RPMI7951 (cell line): ENCODE results near the gene IGSF21. TPM values are rescaled to one million over a fixed set of nuclear protein-coding genes. Genes with fewer than 3 reads are reported as not detected.
A peak's percentile ranks its signal among the peaks of the same experiment; 100 is the strongest.

Experiments
- DNase-seq: peaks from one replicate; pipeline ENCODE4 v3.0.0-alpha.2; 2012; ENCODE audit warnings: low read depth
- total RNA-seq: library from RNA; depleted of rRNA; stranded (reverse); fragments of >200 nt; shearing (Covaris generic); gene quantifications from 2 replicates; pipeline ENCODE4 v1.2.3, GENCODE V29; 2014

Gene IGSF21
- total RNA-seq, 1 experiment from 2014 or later = not detected

GRCh38 chr1:18294437-18295176 is 187.0 kb downstream of the IGSF21 start:
- no peak for DNase-seq

GRCh38 chr1:18297896-18298648 is 190.5 kb downstream of the IGSF21 start:
- DNase-seq = no peak

- DNase-seq = peak; percentile 9
These were observed 192.1 kb downstream of the IGSF21 start for GRCh38 chr1:18299441-18300338.

GRCh38 chr1:18300376-18300775 is 192.8 kb downstream of the IGSF21 start:
- DNase-seq = no peak

GRCh38 chr1:18302788-18303413 is 195.3 kb downstream of the IGSF21 start:
- DNase-seq = no peak

GRCh38 chr1:18304151-18304869 is 196.7 kb downstream of the IGSF21 start:
- no peak for DNase-seq

- DNase-seq = no peak
These were observed 197.7 kb downstream of the IGSF21 start for GRCh38 chr1:18305182-18305795.

GRCh38 chr1:18307329-18307898 is 199.8 kb downstream of the IGSF21 start:
- no peak for DNase-seq

GRCh38 chr1:18309552-18310155 is 202.1 kb downstream of the IGSF21 start:
- peak; percentile 9 for DNase-seq

GRCh38 chr1:18312961-18313360 is 205.4 kb downstream of the IGSF21 start:
- no peak for DNase-seq

GRCh38 chr1:18313523-18313922 is 205.9 kb downstream of the IGSF21 start:
- DNase-seq = no peak

- DNase-seq = no peak
These were observed 206.8 kb downstream of the IGSF21 start for GRCh38 chr1:18314399-18314798.

GRCh38 chr1:18315449-18315848 is 207.9 kb downstream of the IGSF21 start:
- no peak for DNase-seq

- no peak for DNase-seq
These were observed 209.2 kb downstream of the IGSF21 start for GRCh38 chr1:18316764-18317163.

- DNase-seq = no peak
These were observed 211.5 kb downstream of the IGSF21 start for GRCh38 chr1:18319099-18319498.

GRCh38 chr1:18320051-18320450 is 212.5 kb downstream of the IGSF21 start:
- no peak for DNase-seq

- no peak for DNase-seq
These were observed 214.9 kb downstream of the IGSF21 start for GRCh38 chr1:18322368-18323032.

- DNase-seq = no peak
These were observed 215.7 kb downstream of the IGSF21 start for GRCh38 chr1:18323259-18323658.

GRCh38 chr1:18324246-18324645 is 216.6 kb downstream of the IGSF21 start:
- DNase-seq = no peak
